ENCODE data around the gene RPGR.

DNA sequence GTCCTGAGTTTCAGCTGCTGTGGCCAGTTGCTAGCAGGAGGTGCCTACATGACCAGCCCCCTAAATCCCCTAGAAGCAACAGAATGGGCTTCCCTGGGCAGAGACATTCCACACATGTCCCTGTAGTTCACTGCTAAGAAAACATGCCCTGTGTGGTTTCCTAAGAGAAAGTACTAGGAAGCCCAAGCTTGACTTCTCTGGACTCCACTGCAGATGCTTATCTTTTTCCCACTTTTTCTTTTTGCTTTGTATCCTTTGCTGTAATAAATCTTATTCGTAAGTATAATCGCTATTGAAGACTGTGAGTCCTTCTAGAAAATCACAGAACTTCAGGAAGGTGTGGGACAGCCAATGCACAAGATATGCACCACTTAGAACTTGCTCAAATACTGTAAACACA, 15.6 kb downstream of the RPGR start:
- TF ChIP-seq, protein P1, sequence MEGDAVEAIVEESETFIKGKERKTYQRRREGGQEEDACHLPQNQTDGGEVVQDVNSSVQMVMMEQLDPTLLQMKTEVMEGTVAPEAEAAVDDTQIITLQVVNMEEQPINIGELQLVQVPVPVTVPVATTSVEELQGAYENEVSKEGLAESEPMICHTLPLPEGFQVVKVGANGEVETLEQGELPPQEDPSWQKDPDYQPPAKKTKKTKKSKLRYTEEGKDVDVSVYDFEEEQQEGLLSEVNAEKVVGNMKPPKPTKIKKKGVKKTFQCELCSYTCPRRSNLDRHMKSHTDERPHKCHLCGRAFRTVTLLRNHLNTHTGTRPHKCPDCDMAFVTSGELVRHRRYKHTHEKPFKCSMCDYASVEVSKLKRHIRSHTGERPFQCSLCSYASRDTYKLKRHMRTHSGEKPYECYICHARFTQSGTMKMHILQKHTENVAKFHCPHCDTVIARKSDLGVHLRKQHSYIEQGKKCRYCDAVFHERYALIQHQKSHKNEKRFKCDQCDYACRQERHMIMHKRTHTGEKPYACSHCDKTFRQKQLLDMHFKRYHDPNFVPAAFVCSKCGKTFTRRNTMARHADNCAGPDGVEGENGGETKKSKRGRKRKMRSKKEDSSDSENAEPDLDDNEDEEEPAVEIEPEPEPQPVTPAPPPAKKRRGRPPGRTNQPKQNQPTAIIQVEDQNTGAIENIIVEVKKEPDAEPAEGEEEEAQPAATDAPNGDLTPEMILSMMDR (conservative IDR thresholded peaks at IDR 0.05; ENCODE audit: low read depth, low read length) = no peak
- TF ChIP-seq EZH2 (IDR thresholded peaks at IDR 0.05; ENCODE audit: low read length, unreplicated experiment) = no peak
- no peak for TF ChIP-seq EZH2phosphoT487 (IDR thresholded peaks at IDR 0.05; ENCODE audit: borderline replicate concordance, low read length)
